HL-60 (cell line): ENCODE data around the gene KCTD16.

Source experiments
- GABPA ChIP-seq: IDR thresholded peaks from 2 replicates; pipeline ENCODE4 v1.6.1; 2012; ENCODE audit warnings: low read depth
- POLR2AphosphoS5 ChIP-seq: IDR thresholded peaks from 2 replicates; pipeline ENCODE4 v1.6.1; 2012; ENCODE audit warnings: low read depth
- SPI1 ChIP-seq: IDR thresholded peaks from 2 replicates; pipeline ENCODE4 v1.6.1; 2012; ENCODE audit warnings: low read depth, mild to moderate bottlenecking, borderline replicate concordance
- TF ChIP-seq, protein P1 (sequence below): IDR thresholded peaks from one replicate; pipeline ENCODE4 v1.5.1; 2011; ENCODE audit warnings: low read length, control low read depth, inconsistent platforms; ENCODE audit not compliant: insufficient read depth
- TF ChIP-seq, protein P2 (sequence below): IDR thresholded peaks from 2 replicates; pipeline ENCODE4 v1.6.1; 2012; ENCODE audit warnings: low read depth; ENCODE audit not compliant: insufficient replicate concordance

DNA sequence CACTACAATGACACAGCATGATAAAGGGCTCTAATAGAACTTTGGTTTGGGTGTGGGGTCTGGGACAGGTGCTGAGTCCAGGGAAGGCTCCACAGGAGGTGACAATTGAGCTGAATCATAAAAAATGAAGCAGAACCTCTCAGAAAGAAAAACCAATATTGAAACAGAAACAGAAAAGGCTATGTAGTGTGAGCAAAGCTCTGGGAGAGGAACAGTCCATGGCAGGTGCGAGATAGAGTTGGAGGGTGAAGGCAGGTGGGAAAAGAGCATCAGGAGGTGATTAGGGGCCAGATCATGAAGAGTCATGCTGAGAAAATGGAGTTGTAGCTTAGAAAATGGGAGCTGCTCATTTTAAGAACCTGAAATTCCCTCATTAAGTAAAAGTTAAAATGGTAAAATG is 164.9 kb downstream of the KCTD16 start:
- TF ChIP-seq, protein P1, sequence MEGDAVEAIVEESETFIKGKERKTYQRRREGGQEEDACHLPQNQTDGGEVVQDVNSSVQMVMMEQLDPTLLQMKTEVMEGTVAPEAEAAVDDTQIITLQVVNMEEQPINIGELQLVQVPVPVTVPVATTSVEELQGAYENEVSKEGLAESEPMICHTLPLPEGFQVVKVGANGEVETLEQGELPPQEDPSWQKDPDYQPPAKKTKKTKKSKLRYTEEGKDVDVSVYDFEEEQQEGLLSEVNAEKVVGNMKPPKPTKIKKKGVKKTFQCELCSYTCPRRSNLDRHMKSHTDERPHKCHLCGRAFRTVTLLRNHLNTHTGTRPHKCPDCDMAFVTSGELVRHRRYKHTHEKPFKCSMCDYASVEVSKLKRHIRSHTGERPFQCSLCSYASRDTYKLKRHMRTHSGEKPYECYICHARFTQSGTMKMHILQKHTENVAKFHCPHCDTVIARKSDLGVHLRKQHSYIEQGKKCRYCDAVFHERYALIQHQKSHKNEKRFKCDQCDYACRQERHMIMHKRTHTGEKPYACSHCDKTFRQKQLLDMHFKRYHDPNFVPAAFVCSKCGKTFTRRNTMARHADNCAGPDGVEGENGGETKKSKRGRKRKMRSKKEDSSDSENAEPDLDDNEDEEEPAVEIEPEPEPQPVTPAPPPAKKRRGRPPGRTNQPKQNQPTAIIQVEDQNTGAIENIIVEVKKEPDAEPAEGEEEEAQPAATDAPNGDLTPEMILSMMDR = no peak
- TF ChIP-seq POLR2AphosphoS5 (no peak), GABPA (no peak), SPI1 (no peak)
- TF ChIP-seq, protein P2, sequence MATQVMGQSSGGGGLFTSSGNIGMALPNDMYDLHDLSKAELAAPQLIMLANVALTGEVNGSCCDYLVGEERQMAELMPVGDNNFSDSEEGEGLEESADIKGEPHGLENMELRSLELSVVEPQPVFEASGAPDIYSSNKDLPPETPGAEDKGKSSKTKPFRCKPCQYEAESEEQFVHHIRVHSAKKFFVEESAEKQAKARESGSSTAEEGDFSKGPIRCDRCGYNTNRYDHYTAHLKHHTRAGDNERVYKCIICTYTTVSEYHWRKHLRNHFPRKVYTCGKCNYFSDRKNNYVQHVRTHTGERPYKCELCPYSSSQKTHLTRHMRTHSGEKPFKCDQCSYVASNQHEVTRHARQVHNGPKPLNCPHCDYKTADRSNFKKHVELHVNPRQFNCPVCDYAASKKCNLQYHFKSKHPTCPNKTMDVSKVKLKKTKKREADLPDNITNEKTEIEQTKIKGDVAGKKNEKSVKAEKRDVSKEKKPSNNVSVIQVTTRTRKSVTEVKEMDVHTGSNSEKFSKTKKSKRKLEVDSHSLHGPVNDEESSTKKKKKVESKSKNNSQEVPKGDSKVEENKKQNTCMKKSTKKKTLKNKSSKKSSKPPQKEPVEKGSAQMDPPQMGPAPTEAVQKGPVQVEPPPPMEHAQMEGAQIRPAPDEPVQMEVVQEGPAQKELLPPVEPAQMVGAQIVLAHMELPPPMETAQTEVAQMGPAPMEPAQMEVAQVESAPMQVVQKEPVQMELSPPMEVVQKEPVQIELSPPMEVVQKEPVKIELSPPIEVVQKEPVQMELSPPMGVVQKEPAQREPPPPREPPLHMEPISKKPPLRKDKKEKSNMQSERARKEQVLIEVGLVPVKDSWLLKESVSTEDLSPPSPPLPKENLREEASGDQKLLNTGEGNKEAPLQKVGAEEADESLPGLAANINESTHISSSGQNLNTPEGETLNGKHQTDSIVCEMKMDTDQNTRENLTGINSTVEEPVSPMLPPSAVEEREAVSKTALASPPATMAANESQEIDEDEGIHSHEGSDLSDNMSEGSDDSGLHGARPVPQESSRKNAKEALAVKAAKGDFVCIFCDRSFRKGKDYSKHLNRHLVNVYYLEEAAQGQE = no peak
